HEK293T (cell line): ENCODE data around the gene HHAT.

Experiments
- ARNT ChIP-seq: fragments of 450-650 bp; IDR thresholded peaks from 2 replicates; pipeline ENCODE4 v1.6.1; 2017; ENCODE audit warnings: mild to moderate bottlenecking
- FOXA1 ChIP-seq: fragments of 450-650 bp; IDR thresholded peaks from 2 replicates; pipeline ENCODE4 v1.6.1; 2016; ENCODE audit warnings: mild to moderate bottlenecking
- FOXM1 ChIP-seq: fragments of 450-650 bp; IDR thresholded peaks from 2 replicates; pipeline ENCODE4 v1.6.1; 2017; ENCODE audit warnings: mild to moderate bottlenecking, borderline replicate concordance
- SP1 ChIP-seq: fragments of 450-650 bp; IDR thresholded peaks from 2 replicates; pipeline ENCODE4 v1.6.1; 2017
- SUZ12 ChIP-seq: fragments of 450-650 bp; IDR thresholded peaks from 2 replicates; pipeline ENCODE4 v1.6.1; 2016; ENCODE audit warnings: mild to moderate bottlenecking

GRCh38 chr1:210531475-210532222, 202.9 kb downstream of the HHAT start:
- TF ChIP-seq FOXM1 (no peak), ARNT (no peak), FOXA1 (no peak), SUZ12 (no peak), SP1 (no peak)
